Right lobe of liver (tissue), 6 donors: ENCODE measurements around the gene TBCCD1. TPM values are rescaled to one million over a fixed set of nuclear protein-coding genes. Genes with fewer than 3 reads are reported as not detected.

Experiments used
- ATAC-seq, 4 donors: fragments of 200-7000 bp; cut with Tn5 transposase; one replicate each; pipeline ENCODE4 v1.9.1; 2020; ENCODE audit warnings: mild to moderate bottlenecking in 4 of 4, moderate library complexity in 4 of 4
- DNase-seq, 3 donors: peaks; one replicate each; pipeline ENCODE4 v3.0.0-alpha.2; 2020
- H3K27ac ChIP-seq, 3 donors: fragments of 200-600 bp; one replicate each; pipeline ENCODE4 v1.8.0; 2022
- H3K27me3 ChIP-seq, 2 donors: fragments of 200-600 bp; one replicate each; pipeline ENCODE4 v1.8.0; 2022
- H3K36me3 ChIP-seq, 4 donors: fragments of 200-600 bp; sonication (generic) in 1 of 4; one replicate each; pipeline versions ENCODE4 v1.5.1 to v1.8.0; 2017 to 2022; ENCODE audit warnings: control low read depth in 1 of 4
- H3K4me1 ChIP-seq, 4 donors: fragments of 200-600 bp; sonication (generic) in 1 of 4; one replicate each; pipeline versions ENCODE4 v1.5.1 to v1.8.0; 2017 to 2022; ENCODE audit warnings: control low read depth in 1 of 4
- H3K4me3 ChIP-seq, 3 donors: fragments of 200-600 bp; one replicate each; pipeline ENCODE4 v1.8.0; 2022
- H3K9me3 ChIP-seq, 4 donors: fragments of 200-600 bp; sonication (generic) in 1 of 4; one replicate each; pipeline versions ENCODE4 v1.5.1 to v1.8.0; 2017 to 2022; ENCODE audit warnings: control low read depth in 1 of 4
- CTCF ChIP-seq, 4 donors: fragments of 200-600 bp in 3 of 4; fragments of 450-650 bp in 1 of 4; IDR thresholded peaks; one replicate each; pipeline versions ENCODE4 v1.5.1 to v1.8.0; 2016 to 2022; ENCODE audit warnings: antibody characterized with exemption in 4 of 4, mild to moderate bottlenecking in 2 of 4
- POLR2A ChIP-seq: fragments of 450-650 bp; IDR thresholded peaks from one replicate; pipeline ENCODE4 v1.6.1; 2017; ENCODE audit warnings: antibody characterized with exemption, mild to moderate bottlenecking
- WGBS: methylation state at CpG from one replicate; pipeline ENCODE4 v1.1.6; 2018; ENCODE audit warnings: low coverage, low lambda C conversion rate; ENCODE audit not compliant: insufficient coverage; ENCODE audit errors: missing lambda C conversion rate; 5-methylcytosine and 5-hydroxymethylcytosine counted together
- intact Hi-C, 2 donors: fragments of 100-400 bp; cut with DNase I; formaldehyde crosslinking; loops; one replicate each; pipeline versions ENCODE4 v1.11.2 to v1.14.1; 2022
- long read RNA-seq: library from polyadenylated mRNA; unstranded; transcript quantifications from one replicate; pipeline ENCODE4 v2.0.0, GENCODE V29; 2019
- total RNA-seq, 6 experiments: library from RNA; depleted of rRNA in 2 of 6; stranded (reverse); fragments of >200 nt in 2 of 6; fragmentation: NEBNext Ultra II Directional in 3 of 6; extraction: Animal tissue kit (Norgen Biotek cat#: 25700) in 3 of 6; gene quantifications; one replicate each; pipeline versions ENCODE4 v1.1.0 to v1.2.4, GENCODE V29; 2016 to 2023
- donor health status: DM: no; HTN: yes; CAD: no.
- donor health status: DM: no; HTN: no; CAD: no.
- donor health status: DM: no; HTN: no; CAD: no.
- donor health status: DM: no; HTN: yes; CAD: no.
- donor health status: DM: no; HTN: yes; CAD: no.

Gene TBCCD1
- total RNA-seq: 1 to 10 TPM; 6.7 to 8.7 (median 7.5) TPM
- long read RNA-seq, partial matches to known transcripts: 0 of 1 reads
- long read RNA-seq, other reads (novel, unspliced or antisense): 0 of 1 reads

- peak within 1 kb of the TSS; percentile 73 to 85 (median 84) for H3K27ac ChIP-seq
- 2% methylated on average over 11 of the region's 66 CpGs for WGBS
- peaks cover 0 to 2% (median 1%) of the 10 kb centered on the region in 4 donors for H3K36me3 ChIP-seq
- peak; percentile 94 to 95 (median 95) for DNase-seq
- peaks cover 0 to 28% (median 13%) of the 10 kb centered on the region in 4 donors for H3K4me1 ChIP-seq
- ATAC-seq: peak; percentile 76 to 83 (median 80)
- H3K9me3 ChIP-seq: no peaks in the 10 kb centered on the region
- H3K4me3 ChIP-seq: peak within 1 kb of the TSS; percentile 73 to 96 (median 94)
- H3K27me3 ChIP-seq: no peaks in the 10 kb centered on the region
- intact Hi-C loops: no loop called here
- TF ChIP-seq CTCF (IDR thresholded peaks at IDR 0.05) (no peak), POLR2A (peak; percentile 95)
Measured at GRCh38 chr3:186567072-186567921, at the start of gene TBCCD1. TBCCD1 (minus strand) TSS chr3:186567339; CDS start chr3:186564329, 3,010 bp downstream.

GRCh38 chr3:186616299-186616617 lies 49.1 kb upstream of the TBCCD1 start:
- TF ChIP-seq CTCF (IDR thresholded peaks at IDR 0.05): no peak
- TF ChIP-seq POLR2A: no peak
- intact Hi-C loops: loop anchor here in 1 of 2 donors (5.0 kb wide), 1 partner anchor 141 kb away; no protein-coding TSS in a partner anchor
- H3K36me3 ChIP-seq: peaks cover 0 to 44% (median 13%) of the 10 kb centered on the region in 4 donors
- H3K27me3 ChIP-seq: no peaks in the 10 kb centered on the region
- peaks cover 2 to 49% (median 21%) of the 10 kb centered on the region in 4 donors for H3K4me1 ChIP-seq
- H3K27ac ChIP-seq: peak overlapping the region in 1 of 3 donors; percentile 24
- no peak overlapping the region for H3K4me3 ChIP-seq
- no peak for DNase-seq
- WGBS: 51% methylated on average over 8 of the region's 8 CpGs
- no peaks in the 10 kb centered on the region for H3K9me3 ChIP-seq
- ATAC-seq: no peak

GRCh38 chr3:186614597-186615483 lies 47.7 kb upstream of the TBCCD1 start:
- peaks cover 2 to 51% (median 22%) of the 10 kb centered on the region in 4 donors for H3K4me1 ChIP-seq

More at GRCh38 chr3:186614597-186615483, 47.7 kb upstream of the TBCCD1 start:
- DNase-seq (peak; percentile 63 to 83 (median 80)), ATAC-seq (peak; percentile 59 to 76 (median 66))
- intact Hi-C loops: loop anchor here in 1 of 2 donors (5.0 kb wide), 1 partner anchor 142 kb away; no protein-coding TSS in a partner anchor
- Histone ChIP-seq H3K36me3 (peaks cover 0 to 41% (median 13%) of the 10 kb centered on the region in 4 donors), H3K4me3 (peak overlapping the region; percentile 38 to 61 (median 52)), H3K27me3 (no peaks in the 10 kb centered on the region), H3K9me3 (no peaks in the 10 kb centered on the region), H3K27ac (peak overlapping the region; percentile 77 to 86 (median 82))
- TF ChIP-seq POLR2A (no peak), CTCF (IDR thresholded peaks at IDR 0.05) (peak; percentile 89 to 99 (median 98))
- WGBS: 15% methylated on average over 16 of the region's 16 CpGs
